DMS53 treated with DMSO at 0.1 percent for 48 hours (cell line): Measurements from ENCODE around the gene HDAC4.

Experiments
- DNase-seq: peaks from one replicate; lab custom pipeline; 2025; ENCODE audit not compliant: unreplicated experiment; lab: John Stamatoyannopoulos, UW

HDAC4 gene

GRCh38 chr2:239194731-239195317, 206.0 kb downstream of the HDAC4 start:
- DNase-seq, result no peak

GRCh38 chr2:239193925-239194677, 206.7 kb downstream of the HDAC4 start:
- no peak for DNase-seq

GRCh38 chr2:239193401-239193811, 207.4 kb downstream of the HDAC4 start:
- no peak for DNase-seq

GRCh38 chr2:239192975-239193374, 207.8 kb downstream of the HDAC4 start:
- no peak for DNase-seq

DNA sequence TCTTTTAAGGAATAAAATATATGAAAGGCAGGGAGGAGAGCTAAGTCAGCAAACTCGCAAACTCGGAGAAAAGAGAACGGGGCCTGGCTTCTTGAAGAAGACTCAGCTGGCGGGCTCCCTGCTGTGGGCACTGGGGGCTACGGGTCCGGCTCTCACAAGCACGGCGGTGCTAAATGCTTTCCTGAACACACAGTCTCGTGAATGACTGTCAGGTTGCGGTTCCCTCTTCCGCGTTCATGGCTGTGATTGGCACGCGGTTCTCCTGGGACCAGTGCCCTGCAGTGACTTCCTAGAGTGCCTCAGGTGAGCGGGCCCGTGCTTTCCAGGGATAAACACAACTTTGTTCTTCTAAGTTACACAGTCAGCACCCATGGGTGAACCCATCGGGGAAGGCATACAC, 208.4 kb downstream of the HDAC4 start:
- no peak for DNase-seq

DNA sequence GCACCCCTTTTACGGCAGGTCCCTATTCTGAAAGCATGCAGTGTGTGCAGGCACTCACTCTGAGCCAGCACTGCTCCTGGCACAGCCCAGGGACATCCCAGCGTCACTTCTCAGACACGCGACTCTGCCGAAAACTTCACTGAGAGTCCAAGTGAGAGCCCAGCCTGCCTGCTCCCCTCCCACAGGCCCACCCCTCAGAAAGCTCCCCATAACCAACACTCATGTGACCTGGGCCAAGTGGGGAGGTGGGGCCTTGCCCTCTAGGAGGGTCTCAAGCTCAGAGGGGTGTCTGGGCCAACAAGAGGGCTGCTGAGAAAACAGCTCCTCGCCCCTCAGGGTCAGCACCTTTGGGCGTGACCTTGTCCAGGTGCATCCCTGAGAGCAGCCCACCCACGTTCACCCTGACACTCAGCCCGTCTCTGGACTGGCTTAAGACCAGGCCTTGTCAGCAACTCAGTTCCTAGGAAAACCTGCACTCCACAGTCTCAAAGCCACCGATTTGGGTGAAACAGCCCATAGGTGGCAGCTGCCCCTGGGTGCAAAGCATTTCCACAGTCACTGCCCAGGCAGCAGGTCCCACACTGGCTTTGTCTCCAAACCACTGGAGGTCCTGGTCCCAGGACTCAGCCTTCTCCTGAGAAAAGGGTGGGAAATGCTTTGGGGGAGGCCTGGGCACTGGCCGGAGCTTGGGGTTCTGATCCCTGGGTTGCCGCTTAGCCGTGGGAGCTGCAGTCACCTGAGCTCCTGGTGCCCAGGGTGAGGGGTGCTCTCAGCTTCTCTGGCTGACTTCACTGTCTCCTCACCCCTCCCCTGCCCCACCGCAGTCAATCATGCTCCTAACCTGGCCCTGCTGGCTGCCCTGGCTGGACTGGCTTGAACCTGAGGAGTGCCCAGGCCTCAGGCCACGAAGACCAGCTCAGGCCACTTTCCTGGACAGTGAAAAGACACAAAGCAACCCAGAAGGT, 209.6 kb downstream of the HDAC4 start:
- DNase-seq, result no peak

GRCh38 chr2:239190361-239190760, 210.5 kb downstream of the HDAC4 start:
- DNase-seq, result no peak

DNA sequence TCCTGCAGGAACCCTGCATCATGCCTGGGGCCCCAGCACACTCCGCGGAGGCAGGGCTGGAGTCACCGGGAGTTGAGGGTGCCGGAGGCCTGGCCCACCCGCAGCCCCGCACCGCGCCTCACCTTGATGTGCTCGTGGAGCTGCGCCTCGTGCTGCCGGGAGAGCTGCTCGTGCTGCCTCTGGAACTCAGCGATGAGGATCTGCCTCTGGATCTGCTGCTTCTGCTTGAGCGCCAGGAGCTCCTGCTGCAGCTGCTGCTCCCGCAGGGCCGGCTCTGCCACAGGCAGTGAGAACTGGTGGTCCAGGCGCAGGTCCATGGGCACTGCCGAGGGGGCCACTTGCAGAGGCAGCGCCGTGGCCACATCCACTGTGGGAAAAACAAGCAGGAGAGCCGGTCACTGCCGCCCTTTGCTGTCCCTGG, 211.1 kb downstream of the HDAC4 start:
- DNase-seq, result no peak

- no peak for DNase-seq
These were observed 212.3 kb downstream of the HDAC4 start for GRCh38 chr2:239188536-239188935.

GRCh38 chr2:239187464-239188253, 213.2 kb downstream of the HDAC4 start:
- no peak for DNase-seq

DNA sequence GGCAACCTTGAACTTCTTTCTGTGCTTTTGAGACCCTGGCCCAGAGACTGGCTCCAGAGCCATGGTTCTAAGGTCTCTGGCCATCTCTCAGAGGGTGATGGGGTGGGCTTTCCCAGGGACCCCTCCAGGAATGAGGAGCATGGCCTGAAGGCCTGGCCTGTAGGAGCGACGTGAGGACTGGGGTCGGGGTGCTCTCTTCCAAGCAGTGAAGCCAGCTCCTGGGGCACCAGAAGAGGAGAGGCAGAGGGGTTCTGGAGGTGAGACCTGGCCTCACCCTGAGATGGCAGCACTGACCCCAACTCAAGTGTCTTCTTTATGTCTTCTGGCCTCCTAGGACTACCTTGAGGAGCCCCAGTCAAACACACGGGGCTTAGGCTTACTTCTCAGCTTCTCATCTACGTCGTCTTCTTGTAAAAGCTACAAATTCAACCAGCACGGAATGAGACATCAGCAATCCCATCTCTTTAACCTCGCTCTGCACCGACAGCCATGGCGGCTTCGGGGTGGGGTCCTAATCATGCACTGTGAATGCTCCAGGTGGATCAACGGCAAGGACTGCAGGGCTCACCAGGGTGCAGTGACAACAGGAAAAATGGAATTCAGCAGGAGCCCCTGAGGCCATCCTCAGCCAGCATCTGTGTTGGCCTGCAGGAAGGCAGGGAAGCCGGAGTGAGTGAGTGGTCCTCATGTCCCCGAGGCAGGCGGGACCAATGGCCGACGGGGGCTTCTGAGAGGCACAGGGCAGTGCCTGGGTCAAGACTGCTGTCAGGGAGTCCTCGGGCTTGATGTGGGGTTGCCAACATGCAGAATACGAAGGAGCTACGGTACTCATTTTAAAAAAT, 214.1 kb downstream of the HDAC4 start:
- DNase-seq, result no peak

GRCh38 chr2:239184968-239185903, 215.6 kb downstream of the HDAC4 start:
- no peak for DNase-seq

DNA sequence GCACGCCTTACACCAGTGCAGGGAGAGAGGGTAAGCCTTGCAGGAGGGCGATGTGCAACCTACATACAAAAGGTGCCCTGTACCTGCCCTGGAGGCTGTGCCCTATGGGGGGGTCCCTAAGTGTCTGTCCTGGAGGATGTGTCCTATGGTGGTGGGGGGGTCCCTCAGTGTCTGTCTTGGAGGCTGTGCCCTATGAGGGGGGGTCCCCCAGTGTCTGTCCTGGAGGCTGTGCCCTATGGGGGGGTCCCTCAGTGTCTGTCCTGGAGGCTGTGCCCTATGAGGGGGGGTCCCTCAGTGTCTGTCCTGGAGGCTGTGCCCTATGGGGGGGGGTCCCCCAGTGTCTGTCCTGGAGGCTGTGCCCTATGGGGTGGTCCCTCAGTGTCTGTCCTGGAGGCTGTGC, 216.6 kb downstream of the HDAC4 start:
- DNase-seq, result no peak

- DNase-seq, result no peak
These were observed 217.6 kb downstream of the HDAC4 start for GRCh38 chr2:239182981-239183791.

GRCh38 chr2:239181903-239182581, 218.8 kb downstream of the HDAC4 start:
- no peak for DNase-seq

DNA sequence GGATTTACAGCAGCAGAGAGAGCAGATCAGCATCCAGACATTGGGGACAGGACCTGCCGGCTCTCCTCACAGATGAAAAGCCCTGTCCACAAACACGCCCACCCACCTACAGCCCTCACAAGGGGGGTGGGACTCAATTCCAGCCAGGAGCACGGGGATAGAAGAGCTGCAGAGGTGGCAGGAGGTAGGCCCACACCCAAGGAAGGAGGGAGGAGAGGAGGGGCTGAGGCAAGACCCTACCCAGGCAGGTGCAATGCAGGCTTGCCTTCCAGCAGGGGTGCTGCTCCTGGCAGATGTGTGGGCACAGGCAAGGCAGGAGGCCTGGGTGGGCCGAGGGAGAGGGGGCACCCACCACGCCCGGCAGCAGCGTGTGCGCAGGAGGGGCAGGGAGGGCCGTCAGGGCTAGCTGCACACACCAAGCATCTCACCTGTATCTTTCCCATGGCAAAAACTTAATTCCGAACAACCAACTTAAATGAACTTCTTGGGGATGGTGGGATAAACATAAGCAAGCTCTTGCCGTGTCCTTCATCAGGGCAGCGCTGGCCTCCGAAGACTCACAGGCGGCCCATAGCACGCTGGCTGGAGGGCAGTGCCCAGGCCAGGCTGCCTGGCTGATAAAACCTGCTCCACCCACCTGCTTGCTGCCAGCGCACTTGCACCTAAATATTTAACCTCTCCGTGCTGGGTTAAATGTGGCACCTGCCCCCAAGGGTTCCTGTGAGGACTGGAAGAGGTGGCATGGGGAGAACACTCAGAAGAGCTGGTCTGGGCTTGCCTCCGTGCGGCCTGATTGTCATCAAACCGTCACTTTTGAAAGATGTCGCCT, 219.5 kb downstream of the HDAC4 start:
- DNase-seq, result no peak
